Activated T-cell treated with anti-CD3 and anti-CD28 coated beads, Interleukin-2, amount 50 U/mL, for 1 hour (primary cell): ENCODE results near the gene BACH2.
"Not testable (repeated sequence)": the region's sequence is repeated elsewhere in the genome, so short reads cannot be mapped to it uniquely, and the experiment has no call there.

Experiments used
- DNase-seq: peaks from one replicate; pipeline ENCODE4 v3.0.0-alpha.2; 2020

BACH2 gene

DNA sequence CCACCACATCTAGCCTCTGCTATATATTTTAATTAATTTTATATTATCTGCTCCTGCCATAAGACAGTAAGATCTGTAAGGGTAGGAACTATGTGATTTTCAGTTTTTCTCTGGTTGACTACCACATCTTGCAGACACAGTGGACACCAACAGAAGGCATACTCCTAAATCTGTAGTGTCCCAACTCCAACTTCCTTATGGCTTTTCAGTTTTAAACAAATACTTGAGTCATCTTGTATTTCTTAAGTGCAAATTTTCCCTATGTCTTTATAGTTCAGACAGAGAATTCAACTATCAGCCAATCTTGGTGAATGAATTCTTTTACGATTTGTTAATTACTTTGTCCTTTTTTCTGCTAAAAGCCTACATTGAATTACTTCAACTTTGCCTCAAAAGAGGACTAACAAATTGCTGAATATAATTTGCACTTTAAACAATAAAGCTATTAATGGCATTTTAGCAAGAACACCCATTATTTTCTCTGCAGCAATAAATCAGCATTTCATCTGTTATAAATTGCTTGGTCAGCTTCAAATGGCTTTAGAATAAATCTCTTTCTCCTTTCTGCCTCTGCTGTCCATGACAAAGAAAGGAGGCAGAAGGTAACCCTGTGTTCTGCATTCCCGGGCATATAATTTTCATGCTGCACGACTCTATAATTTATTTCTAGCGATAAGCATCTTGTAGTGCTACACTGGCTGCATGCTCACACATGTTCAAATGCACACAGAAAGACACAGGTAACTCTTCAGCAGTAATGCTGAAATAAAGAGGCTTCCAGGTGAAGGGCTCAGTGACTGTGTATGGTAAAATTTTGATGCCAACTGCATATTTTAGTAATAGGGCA, 144.8 kb downstream of the BACH2 start:
- DNase-seq = no peak

- no peak for DNase-seq
Observed at GRCh38 chr6:90149280-90149679, 147.4 kb downstream of the BACH2 start.

- DNase-seq = no peak
Observed at GRCh38 chr6:90148867-90149266, 147.8 kb downstream of the BACH2 start.

GRCh38 chr6:90146921-90147649, 149.6 kb downstream of the BACH2 start:
- DNase-seq = no peak

DNA sequence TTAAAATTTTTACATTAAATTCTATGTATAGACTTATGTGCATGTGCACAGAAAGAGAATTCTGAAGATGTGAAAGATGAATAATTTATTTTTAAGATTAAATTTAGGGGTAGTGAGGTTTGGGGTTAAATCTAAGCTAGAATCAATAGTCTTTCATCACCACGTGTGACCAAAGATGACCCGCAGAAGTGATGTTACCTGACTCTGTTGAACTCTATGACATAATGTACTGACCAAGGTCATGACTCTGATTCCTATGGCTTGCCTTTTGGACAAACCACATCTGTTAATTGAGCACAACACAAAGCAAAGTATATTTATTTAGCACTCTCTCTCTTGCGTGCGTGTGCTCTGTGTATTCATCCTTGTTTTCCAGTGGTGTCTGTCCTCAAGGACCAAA, 150.6 kb downstream of the BACH2 start:
- DNase-seq = no peak

- DNase-seq = no peak
Observed at GRCh38 chr6:90144928-90145555, 151.6 kb downstream of the BACH2 start.

DNA sequence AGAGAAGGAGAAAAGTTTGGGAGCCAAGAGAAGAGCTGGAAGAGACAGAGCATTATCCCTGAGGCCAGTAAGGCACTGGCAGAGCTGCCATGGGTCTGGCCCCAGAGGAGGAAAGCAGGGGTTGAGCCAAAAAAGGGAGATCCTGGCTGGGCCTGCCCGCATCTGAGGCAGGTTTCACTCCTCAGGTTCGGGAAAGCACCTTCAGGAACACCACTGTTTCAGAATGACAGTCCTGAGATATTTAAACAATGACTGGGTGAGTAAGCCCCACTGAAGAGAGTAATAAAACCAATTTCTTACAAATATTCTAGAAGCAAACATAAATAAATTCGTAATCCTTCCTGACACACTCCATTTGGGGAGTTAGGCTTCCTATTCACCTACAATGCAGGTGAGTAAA, 152.2 kb downstream of the BACH2 start:
- no peak for DNase-seq

- DNase-seq = no peak
Observed at GRCh38 chr6:90140683-90141082, 156.0 kb downstream of the BACH2 start.

DNA sequence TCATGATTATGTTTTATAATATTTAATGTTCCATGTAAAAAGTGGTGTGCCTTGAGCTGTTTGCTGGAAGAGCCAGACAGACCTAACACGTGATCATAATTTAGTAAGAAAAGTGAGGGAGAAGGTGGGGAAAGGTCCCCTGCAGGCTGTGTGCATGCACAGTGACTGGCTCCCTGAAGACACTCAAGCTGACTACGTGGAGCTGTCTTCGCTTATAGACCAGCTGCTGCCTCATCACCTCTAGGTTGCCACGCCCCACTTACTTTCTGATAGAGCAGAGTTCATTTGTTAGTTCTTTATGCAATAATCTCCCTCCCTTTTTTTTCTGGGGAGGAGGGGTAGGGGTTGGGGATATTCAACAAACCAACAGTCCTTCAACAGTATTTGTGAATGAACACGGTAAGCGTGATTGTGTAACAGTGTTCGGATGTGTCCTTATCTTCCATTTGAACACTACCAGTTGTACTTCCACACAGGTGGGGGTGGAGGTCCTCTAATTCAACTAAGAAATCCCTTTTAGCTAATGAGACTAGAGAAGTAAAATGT, 157.3 kb downstream of the BACH2 start:
- no peak for DNase-seq

- no peak for DNase-seq
Observed at GRCh38 chr6:90136837-90137568, 159.6 kb downstream of the BACH2 start.

GRCh38 chr6:90136176-90136575, 160.5 kb downstream of the BACH2 start:
- DNase-seq = no peak

- no peak for DNase-seq
Observed at GRCh38 chr6:90135667-90136066, 161.0 kb downstream of the BACH2 start.

- DNase-seq = not testable (repeated sequence)
Observed at GRCh38 chr6:90133664-90134063, 163.0 kb downstream of the BACH2 start.

DNA sequence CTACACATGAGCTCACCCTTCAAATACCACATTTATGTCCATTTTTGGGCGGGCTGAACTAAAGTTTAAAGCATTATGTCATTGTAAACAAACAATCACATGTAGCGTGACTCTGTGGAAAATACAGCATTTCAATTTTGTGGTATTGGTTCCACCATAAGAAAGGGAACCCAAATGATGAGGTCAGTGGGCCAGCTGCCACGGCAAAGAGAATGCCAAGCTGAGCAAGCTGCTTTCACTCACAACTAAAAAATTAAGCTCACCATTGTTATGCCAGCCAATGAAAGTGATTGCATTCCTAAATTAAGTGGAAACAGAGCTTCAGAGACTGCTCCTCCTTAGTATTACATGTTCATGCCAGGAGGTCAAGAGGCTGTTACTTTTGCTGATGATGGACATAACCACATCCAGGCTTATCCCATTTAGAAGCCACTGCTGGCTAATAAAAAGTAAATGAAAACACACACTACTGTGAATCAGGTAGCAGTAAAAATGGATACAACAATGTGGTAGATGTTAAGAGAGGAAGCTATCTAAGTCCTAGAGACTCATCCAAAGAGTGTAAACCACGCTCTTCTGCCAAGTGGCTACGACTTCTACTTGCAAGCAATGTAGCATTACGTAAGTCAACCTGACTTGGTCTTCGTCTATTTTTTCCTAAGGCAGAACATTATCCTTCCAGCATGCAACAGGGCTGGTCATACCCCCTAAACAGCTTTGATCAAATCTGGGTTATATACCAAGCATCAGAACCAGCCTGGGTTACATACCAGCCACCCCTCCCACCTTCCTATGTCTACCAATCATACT, 164.8 kb downstream of the BACH2 start:
- DNase-seq = no peak

- no peak for DNase-seq
Observed at GRCh38 chr6:90131125-90131524, 165.5 kb downstream of the BACH2 start.

GRCh38 chr6:90128687-90129086, 168.0 kb downstream of the BACH2 start:
- not testable (repeated sequence) for DNase-seq

- no peak for DNase-seq
Observed at GRCh38 chr6:90127595-90127994, 169.0 kb downstream of the BACH2 start.

GRCh38 chr6:90126839-90127238, 169.8 kb downstream of the BACH2 start:
- no peak for DNase-seq

DNA sequence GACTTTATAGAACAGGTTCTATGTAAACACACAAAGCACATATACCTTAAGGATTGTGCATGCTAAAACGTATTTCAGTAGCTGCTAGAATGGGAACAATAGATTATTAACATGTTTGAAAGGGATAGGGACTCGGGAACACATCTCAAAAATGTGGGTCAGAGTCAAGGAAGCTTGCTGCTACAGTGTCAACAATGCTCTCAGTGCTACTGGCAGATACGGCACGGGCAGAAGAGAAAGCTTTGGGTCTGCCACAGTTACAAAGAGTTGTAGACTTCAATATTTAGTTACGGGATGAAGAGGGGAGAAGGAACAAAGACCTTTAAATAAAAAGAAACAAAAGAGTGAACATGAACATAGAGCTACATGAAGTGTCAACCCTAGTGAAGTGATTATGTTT, 170.5 kb downstream of the BACH2 start:
- no peak for DNase-seq

GRCh38 chr6:90124874-90125510, 171.7 kb downstream of the BACH2 start:
- DNase-seq = no peak

DNA sequence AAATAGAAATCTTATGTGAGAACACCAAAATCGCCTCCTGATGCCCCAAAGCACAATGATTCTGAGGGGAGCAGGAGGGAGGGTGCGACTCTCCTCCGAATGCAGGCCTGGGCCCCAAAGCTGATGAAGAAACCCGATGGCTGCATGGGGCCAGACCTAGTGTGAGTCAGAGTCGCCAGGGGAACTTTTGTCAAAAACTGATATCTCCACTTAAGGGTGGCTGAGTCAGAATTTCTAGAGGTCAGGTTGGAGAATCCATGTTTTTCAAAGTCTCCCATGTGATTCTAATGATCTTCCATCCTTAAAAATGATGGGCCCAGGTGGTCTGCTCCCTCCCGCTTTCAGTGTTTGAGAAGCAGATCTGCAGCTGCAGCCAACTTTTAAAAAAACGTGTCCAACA, 172.8 kb downstream of the BACH2 start:
- no peak for DNase-seq
